Non-pigmented ciliary epithelial cell (primary cell): ENCODE data around the gene IKBKG.
"Not testable (repeated sequence)": the region's sequence is repeated elsewhere in the genome, so short reads cannot be mapped to it uniquely, and the experiment has no call there.

Source experiments
- DNase-seq: peaks from one replicate; pipeline ENCODE4 v3.0.0-alpha.2; 2010; ENCODE audit warnings: low read depth

Gene IKBKG

DNA sequence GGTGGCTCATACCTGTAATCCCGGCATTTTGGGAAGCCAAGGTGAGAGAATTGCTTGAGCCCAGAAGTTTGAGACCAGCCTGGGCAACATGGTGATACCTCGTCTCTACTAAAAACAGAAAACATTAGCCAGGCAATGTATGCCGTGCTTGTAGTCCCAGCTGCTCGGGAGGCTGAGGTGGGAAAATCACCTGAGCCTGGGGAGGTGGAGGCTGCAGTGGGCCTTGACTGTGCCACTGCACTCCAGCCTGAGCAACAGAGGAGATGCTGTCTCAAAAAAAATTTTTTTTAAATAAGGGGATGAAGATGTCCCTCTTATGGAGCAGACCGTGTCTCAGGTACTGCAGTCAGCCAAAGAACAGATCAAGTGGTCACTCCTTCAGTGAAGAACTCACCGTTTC, 58.1 kb downstream of the IKBKG start:
- no peak for DNase-seq

DNA sequence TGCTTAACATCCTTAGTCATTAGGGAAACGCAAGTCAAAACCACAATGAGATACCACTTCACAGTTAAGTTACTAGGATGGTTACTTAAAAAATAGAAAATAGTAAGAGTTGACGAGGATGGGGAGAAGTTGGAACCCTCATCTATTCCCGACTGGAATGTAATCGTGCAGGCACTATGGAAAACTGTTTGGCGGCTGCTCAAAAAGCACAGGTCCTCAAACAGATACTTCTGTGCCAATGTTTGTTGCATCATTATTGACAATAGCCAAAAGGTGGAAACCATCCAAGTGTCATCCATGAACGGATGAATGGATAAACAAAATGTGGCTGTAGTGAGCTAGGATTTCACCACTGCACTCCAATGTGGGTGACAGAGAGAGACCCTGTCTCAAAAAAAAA, 60.0 kb downstream of the IKBKG start:
- DNase-seq = no peak

- DNase-seq = not testable (repeated sequence)
Observed at GRCh38 chrX:154607976-154608375, 60.6 kb downstream of the IKBKG start.

GRCh38 chrX:154608823-154609222, 61.4 kb downstream of the IKBKG start:
- DNase-seq = not testable (repeated sequence)

- not testable (repeated sequence) for DNase-seq
Observed at GRCh38 chrX:154611146-154611545, 63.7 kb downstream of the IKBKG start.

DNA sequence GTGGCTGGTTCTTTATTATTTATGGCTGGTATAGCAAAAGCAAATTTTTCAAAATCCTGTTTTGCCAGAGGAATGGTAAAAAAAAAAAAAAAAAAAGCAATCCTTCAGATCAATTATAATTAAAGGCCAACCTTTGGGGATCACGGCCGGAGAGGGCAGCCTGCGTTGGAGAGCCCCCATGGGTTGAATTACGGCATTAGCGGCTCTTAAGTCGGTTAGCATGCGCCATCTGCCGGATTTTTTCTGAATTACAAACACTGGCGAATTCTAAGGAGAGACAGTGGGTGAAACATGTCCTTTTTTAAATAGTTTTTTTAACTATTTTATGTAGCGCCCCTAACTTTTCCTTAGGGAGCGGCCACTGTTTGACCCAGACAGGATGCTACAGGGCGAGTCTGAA, 66.2 kb downstream of the IKBKG start:
- DNase-seq = not testable (repeated sequence)
